Left lung (tissue), 10 donors: ENCODE results near the gene OBP2B. TPM values are rescaled to one million over a fixed set of nuclear protein-coding genes. Genes with fewer than 3 reads are reported as not detected.

Experiments
- ATAC-seq: fragments of 200-7000 bp; cut with Tn5 transposase; one replicate; pipeline ENCODE4 v1.9.1; 2020; ENCODE audit warnings: moderate library complexity
- DNase-seq, 4 donors: peaks; one replicate each; pipeline ENCODE4 v3.0.0-alpha.2; 2013 to 2020
- H3K27ac ChIP-seq, 2 donors: fragments of 200-600 bp; sonication (generic) in 1 of 2; one replicate each; pipeline versions ENCODE4 v1.5.0 to v1.8.0; 2020 to 2021
- H3K27me3 ChIP-seq, 2 donors: fragments of 200-600 bp; sonication (generic) in 1 of 2; one replicate each; pipeline versions ENCODE4 v1.5.0 to v1.8.0; 2020 to 2021
- H3K36me3 ChIP-seq, 2 donors: fragments of 200-600 bp; sonication (generic) in 1 of 2; one replicate each; pipeline versions ENCODE4 v1.5.0 to v1.8.0; 2020 to 2021
- H3K4me1 ChIP-seq, 2 donors: fragments of 200-600 bp; one replicate each; pipeline ENCODE4 v1.8.0; 2021
- H3K4me3 ChIP-seq, 2 donors: fragments of 200-600 bp; sonication (generic) in 1 of 2; one replicate each; pipeline versions ENCODE4 v1.5.0 to v1.8.0; 2020 to 2021; ENCODE audit warnings: mild to moderate bottlenecking in 1 of 2
- H3K9me3 ChIP-seq, 2 donors: fragments of 200-600 bp; sonication (generic) in 1 of 2; one replicate each; pipeline versions ENCODE4 v1.5.0 to v1.8.0; 2020 to 2021
- CTCF ChIP-seq, 2 donors: fragments of 200-600 bp; sonication (generic) in 1 of 2; IDR thresholded peaks; one replicate each; pipeline versions ENCODE4 v1.5.0 to v1.8.0; 2021; ENCODE audit warnings: antibody characterized with exemption in 2 of 2
- intact Hi-C, 2 donors: fragments of 100-400 bp; cut with DNase I; formaldehyde crosslinking; loops; one replicate each; pipeline versions ENCODE4 v1.11.2 to v1.14.2; 2022
- polyA plus RNA-seq, 6 donors: library from polyadenylated mRNA; unstranded; fragments of 120-200 nt; gene quantifications; one replicate each; pipeline ENCODE4 v1.2.1, GENCODE V29; 2013; ENCODE audit not compliant: insufficient read length in 6 of 6
- total RNA-seq, 2 donors: library from RNA; stranded (reverse); fragmentation: NEBNext Ultra II Directional; extraction: Animal tissue kit (Norgen Biotek cat#: 25700); gene quantifications; one replicate each; pipeline ENCODE4 v1.2.1, GENCODE V29; 2021
- donor health status: DM: no; HTN: yes; CAD: no.
- donor health status: DM: no; HTN: no; CAD: no.

OBP2B gene
- total and polyA plus RNA-seq, 8 donors, result not detected

GRCh38 chr9:133165452-133165730 is 43.7 kb downstream of the OBP2B start:
- no peak for ATAC-seq
- H3K27ac ChIP-seq, result no peak overlapping the region

GRCh38 chr9:133164191-133164590 is 44.9 kb downstream of the OBP2B start:
- H3K27ac ChIP-seq, result peak overlapping the region; percentile 30 to 84
- DNase-seq, result no peak
- no peak for TF ChIP-seq CTCF (IDR thresholded peaks at IDR 0.05)

More at GRCh38 chr9:133165452-133165730, 43.7 kb downstream of the OBP2B start:
- H3K36me3 ChIP-seq, result peaks cover 0 to under 1% of the 10 kb centered on the region in 2 donors
- intact Hi-C loops, result no loop called here
- H3K9me3 ChIP-seq, result no peaks in the 10 kb centered on the region
- TF ChIP-seq CTCF (IDR thresholded peaks at IDR 0.05), result no peak
- no peak for DNase-seq
- H3K4me3 ChIP-seq, result no peak overlapping the region
- peaks cover 17 to 39% of the 10 kb centered on the region in 2 donors for H3K4me1 ChIP-seq
- peaks cover 0 to 20% of the 10 kb centered on the region in 2 donors for H3K27me3 ChIP-seq

GRCh38 chr9:133163504-133164172 is 45.4 kb downstream of the OBP2B start, which contains the start of gene GBGT1:
Gene GBGT1, minus strand, starts transcription at chr9:133163914. Its CDS starts 1,502 bp downstream, at chr9:133162412.
- Histone ChIP-seq H3K9me3 (no peaks in the 10 kb centered on the region), H3K36me3 (peaks cover 0 to 13% of the 10 kb centered on the region in 2 donors), H3K4me1 (peaks cover 17 to 40% of the 10 kb centered on the region in 2 donors), H3K27me3 (peaks cover 0 to 20% of the 10 kb centered on the region in 2 donors), H3K4me3 (peak within 1 kb of the TSS; percentile 79 to 82), H3K27ac (peak within 1 kb of the TSS; percentile 30 to 84)
- intact Hi-C loops, result no loop called here
- no peak for TF ChIP-seq CTCF (IDR thresholded peaks at IDR 0.05)
- ATAC-seq, result peak; percentile 75
- peak in 2 of 4 donors; percentile 83 to 96 for DNase-seq

More at GRCh38 chr9:133164191-133164590, 44.9 kb downstream of the OBP2B start:
- H3K4me3 ChIP-seq, result peak overlapping the region; percentile 79 to 82
- ATAC-seq, result no peak
- no peaks in the 10 kb centered on the region for H3K9me3 ChIP-seq
- H3K27me3 ChIP-seq, result peaks cover 0 to 20% of the 10 kb centered on the region in 2 donors
- H3K36me3 ChIP-seq, result peaks cover 0 to 12% of the 10 kb centered on the region in 2 donors
- peaks cover 17 to 40% of the 10 kb centered on the region in 2 donors for H3K4me1 ChIP-seq
- intact Hi-C loops, result no loop called here

GRCh38 chr9:133162861-133163503 is 46.1 kb downstream of the OBP2B start:
- Histone ChIP-seq H3K27ac (peak overlapping the region; percentile 30 to 84), H3K4me3 (peak overlapping the region; percentile 79 to 82), H3K36me3 (peaks cover 0 to 17% of the 10 kb centered on the region in 2 donors), H3K27me3 (peaks cover 0 to 20% of the 10 kb centered on the region in 2 donors), H3K9me3 (no peaks in the 10 kb centered on the region), H3K4me1 (peaks cover 17 to 40% of the 10 kb centered on the region in 2 donors)
- no peak for TF ChIP-seq CTCF (IDR thresholded peaks at IDR 0.05)
- DNase-seq (peak in 1 of 4 donors; percentile 83), ATAC-seq (peak; percentile 3)
- intact Hi-C loops, result no loop called here

GRCh38 chr9:133161547-133161950 is 47.5 kb downstream of the OBP2B start:
- ATAC-seq, result no peak
- H3K27me3 ChIP-seq, result peaks cover 0 to 20% of the 10 kb centered on the region in 2 donors
- no peak for TF ChIP-seq CTCF (IDR thresholded peaks at IDR 0.05)

More at GRCh38 chr9:133161547-133161950, 47.5 kb downstream of the OBP2B start:
- Histone ChIP-seq H3K4me3 (no peak overlapping the region), H3K36me3 (peaks cover 0 to 28% of the 10 kb centered on the region in 2 donors), H3K4me1 (peaks cover 17 to 40% of the 10 kb centered on the region in 2 donors), H3K9me3 (no peaks in the 10 kb centered on the region), H3K27ac (no peak overlapping the region)
- no peak for DNase-seq
- intact Hi-C loops, result no loop called here
